PC-9 (cell line): Measurements from ENCODE around the gene TIMM21. TPM values are rescaled to one million over a fixed set of nuclear protein-coding genes. Genes with fewer than 3 reads are reported as not detected.

ENCODE experiments used
- BruUV-seq: library from RNA; stranded (reverse); fragments of 400-500 nt; replicated peaks from 2 replicates; lab custom pipeline; 2021; lab: Mats Ljungman, UMichigan
- CTCF ChIA-PET: fragments of 300-600 bp; sonication (Branson Sonifier 250); formaldehyde crosslinking; loops from one replicate; lab custom pipeline; 2022; ENCODE audit warnings: antibody characterized with exemption; lab: Charles Lee
- POLR2A ChIA-PET: fragments of 300-600 bp; sonication (Branson Sonifier 250); formaldehyde crosslinking; loops from one replicate; lab custom pipeline; 2022; ENCODE audit warnings: antibody characterized with exemption; ENCODE audit not compliant: unreplicated experiment; lab: Charles Lee
- DNase-seq, 2 experiments: peaks; one replicate each; pipeline versions ENCODE4 v3.0.0 to v3.0.0-alpha.2; 2015 to 2022; ENCODE audit warnings: mixed read lengths in 1 of 2
- H2AFZ ChIP-seq: fragments of 200-600 bp; sonication (generic); 2 replicates; pipeline ENCODE4 v1.8.1; 2017; ENCODE audit warnings: antibody characterized with exemption
- H3F3A ChIP-seq: fragments of 200-600 bp; sonication (generic); 2 replicates; pipeline ENCODE4 v1.8.1; 2017; ENCODE audit warnings: antibody characterized with exemption, mild to moderate bottlenecking, low read depth; ENCODE audit not compliant: insufficient read depth
- H3K27ac ChIP-seq: fragments of 200-600 bp; sonication (generic); 2 replicates; pipeline ENCODE4 v1.6.1; 2016; ENCODE audit warnings: mixed run types
- H3K27me3 ChIP-seq: fragments of 200-600 bp; sonication (generic); 2 replicates; pipeline ENCODE4 v1.6.1; 2016; ENCODE audit warnings: low read depth, mixed run types; ENCODE audit not compliant: insufficient read depth
- H3K36me3 ChIP-seq: fragments of 200-600 bp; sonication (generic); 2 replicates; pipeline ENCODE4 v1.6.1; 2016; ENCODE audit warnings: low read depth, mixed run types
- H3K4me1 ChIP-seq: fragments of 200-600 bp; sonication (generic); replicated peaks from 2 replicates; pipeline ENCODE4 v1.6.1; 2016; ENCODE audit warnings: mixed run types; ENCODE audit not compliant: insufficient read depth
- H3K4me2 ChIP-seq: fragments of 200-600 bp; sonication (generic); 2 replicates; pipeline ENCODE4 v1.6.1; 2017; ENCODE audit warnings: mixed run types
- H3K4me3 ChIP-seq: fragments of 200-600 bp; sonication (generic); 2 replicates; pipeline ENCODE4 v1.6.1; 2016; ENCODE audit warnings: mixed run types
- H3K79me2 ChIP-seq: fragments of 200-600 bp; sonication (generic); 2 replicates; pipeline ENCODE4 v1.6.1; 2017; ENCODE audit warnings: low read depth, mixed run types
- H3K9me2 ChIP-seq: fragments of 200-600 bp; sonication (generic); 2 replicates; pipeline ENCODE4 v1.8.1; 2017; ENCODE audit warnings: mild to moderate bottlenecking; ENCODE audit not compliant: insufficient read depth
- H3K9me3 ChIP-seq: fragments of 200-600 bp; sonication (generic); 2 replicates; pipeline ENCODE4 v1.8.1; 2016; ENCODE audit warnings: low read depth; ENCODE audit not compliant: insufficient read depth
- H4K20me1 ChIP-seq: fragments of 200-600 bp; sonication (generic); 2 replicates; pipeline ENCODE4 v1.8.1; 2017; ENCODE audit not compliant: insufficient read depth
- CTCF ChIP-seq: fragments of 200-600 bp; sonication (generic); conservative IDR thresholded peaks from 2 replicates; pipeline ENCODE4 v1.6.1; 2017; ENCODE audit warnings: mixed run types, antibody characterized with exemption, mild to moderate bottlenecking, moderate library complexity
- EZH2 ChIP-seq: fragments of 200-600 bp; sonication (generic); IDR thresholded peaks from 2 replicates; pipeline ENCODE4 v1.8.0; 2017; ENCODE audit warnings: antibody characterized with exemption, low read depth
- intact Hi-C: fragments of 100-400 bp; cut with micrococcal nuclease; formaldehyde crosslinking; loops from one replicate; pipeline ENCODE4 v1.10.0; 2022; ENCODE audit not compliant: unreplicated experiment
- total RNA-seq: library from RNA; stranded (reverse); gene quantifications from 2 replicates; pipeline ENCODE4 v1.2.3, GENCODE V29; 2021

Gene TIMM21
- total RNA-seq, 1 experiment from 2014 or later, result 32.6 TPM

GRCh38 chr18:74178884-74179283 is 30.6 kb downstream of the TIMM21 start:
- Histone ChIP-seq H3K4me3 (no peak overlapping the region), H3K9me3 (no peaks in the 10 kb centered on the region), H3K36me3 (no peaks in the 10 kb centered on the region), H3F3A (no peaks in the 10 kb centered on the region), H3K79me2 (no peaks in the 10 kb centered on the region), H3K9me2 (no peaks in the 10 kb centered on the region), H3K27me3 (peaks cover 23% of the 10 kb centered on the region; the same call in 1 of the 2 replicates), H3K4me1 (0 out of 2 replicates have a peak, but pooled peaks cover 9% of the 10 kb centered on the region), H4K20me1 (no peaks in the 10 kb centered on the region), H3K4me2 (no peak overlapping the region), H3K27ac (no peak overlapping the region), H2AFZ (no peak overlapping the region)
- CTCF ChIA-PET, result no interaction called here
- no peak for DNase-seq
- POLR2A ChIA-PET, result interaction anchor here (0.8 to 0.9 kb wide), 2 partner anchors 35 to 364 kb away, joined by 3 to 11 read pairs; no protein-coding TSS in a partner anchor
- TF ChIP-seq EZH2 (no peak), CTCF (no peak)
- no TSS peak for BruUV-seq
- intact Hi-C loops, result no loop called here

GRCh38 chr18:74179623-74180199 is 31.4 kb downstream of the TIMM21 start:
- Histone ChIP-seq H3K27ac (no peak overlapping the region), H3K36me3 (no peaks in the 10 kb centered on the region), H3K4me2 (no peak overlapping the region), H3K9me3 (no peaks in the 10 kb centered on the region), H2AFZ (no peak overlapping the region), H4K20me1 (no peaks in the 10 kb centered on the region), H3K4me3 (no peak overlapping the region), H3K4me1 (peaks cover 15% of the 10 kb centered on the region), H3K27me3 (0 out of 2 replicates have a peak, but pooled peaks cover 20% of the 10 kb centered on the region), H3K79me2 (no peaks in the 10 kb centered on the region), H3K9me2 (no peaks in the 10 kb centered on the region), H3F3A (no peaks in the 10 kb centered on the region)
- CTCF ChIA-PET, result no interaction called here
- intact Hi-C loops, result no loop called here
- DNase-seq, result no peak
- TF ChIP-seq EZH2 (no peak), CTCF (no peak)
- POLR2A ChIA-PET, result no interaction called here
- BruUV-seq, result no TSS peak

- intact Hi-C loops, result no loop called here
- Histone ChIP-seq H3F3A (no peaks in the 10 kb centered on the region), H3K9me3 (no peaks in the 10 kb centered on the region), H3K27ac (no peak overlapping the region), H3K4me1 (peaks cover 26% of the 10 kb centered on the region), H2AFZ (no peak overlapping the region), H4K20me1 (no peaks in the 10 kb centered on the region), H3K79me2 (no peaks in the 10 kb centered on the region), H3K27me3 (0 out of 2 replicates have a peak, but pooled peaks cover 4% of the 10 kb centered on the region), H3K36me3 (no peaks in the 10 kb centered on the region), H3K9me2 (no peaks in the 10 kb centered on the region), H3K4me2 (no peak overlapping the region), H3K4me3 (no peak overlapping the region)
- no peak for DNase-seq
- ChIA-PET POLR2A (no interaction called here), CTCF (interaction anchor here (0.6 kb wide), 1 partner anchor 407 kb away, joined by 3 read pairs; no protein-coding TSS in a partner anchor)
- no peak for TF ChIP-seq CTCF
- TF ChIP-seq EZH2, result no peak
- no TSS peak for BruUV-seq
Observed at GRCh38 chr18:74182335-74182734, 34.0 kb downstream of the TIMM21 start.
